Loucy (cell line): Measurements from ENCODE around the gene RING1.

ENCODE experiments used
- H2AFZ ChIP-seq: fragments of 200-600 bp; sonication (generic); 2 replicates; pipeline ENCODE4 v1.6.0; 2016; ENCODE audit warnings: antibody characterized with exemption, mild to moderate bottlenecking, low read length, moderate library complexity
- H3F3A ChIP-seq: fragments of 200-600 bp; 2 replicates; pipeline ENCODE4 v1.6.0; 2016; ENCODE audit warnings: antibody characterized with exemption, low read depth, mild to moderate bottlenecking
- H3K27me3 ChIP-seq: fragments of 200-600 bp; sonication (generic); 2 replicates; pipeline ENCODE4 v1.6.1; 2014; ENCODE audit warnings: low read length, mild to moderate bottlenecking; ENCODE audit not compliant: insufficient read depth, poor library complexity, severe bottlenecking
- H3K36me3 ChIP-seq: fragments of 200-600 bp; sonication (generic); 2 replicates; pipeline ENCODE4 v1.6.1; 2016; ENCODE audit warnings: low read length; ENCODE audit not compliant: insufficient read depth
- H3K4me1 ChIP-seq: fragments of 200-600 bp; sonication (generic); 2 replicates; pipeline ENCODE4 v1.5.1; 2014; ENCODE audit warnings: low read length, mild to moderate bottlenecking; ENCODE audit not compliant: insufficient read depth, poor library complexity, severe bottlenecking
- H3K4me2 ChIP-seq: fragments of 200-600 bp; sonication (generic); 2 replicates; pipeline ENCODE4 v1.6.0; 2014; ENCODE audit warnings: antibody characterized with exemption, low read length, low read depth, mild to moderate bottlenecking; ENCODE audit not compliant: poor library complexity, severe bottlenecking
- H3K4me3 ChIP-seq: fragments of 200-600 bp; sonication (generic); 2 replicates; pipeline ENCODE4 v1.5.1; 2014; ENCODE audit warnings: low read length, mild to moderate bottlenecking, mixed read lengths; ENCODE audit not compliant: poor library complexity, severe bottlenecking
- H3K79me2 ChIP-seq: fragments of 200-600 bp; sonication (generic); 2 replicates; pipeline ENCODE4 v1.6.1; 2014; ENCODE audit warnings: low read length; ENCODE audit not compliant: insufficient read depth
- H3K9ac ChIP-seq: fragments of 200-600 bp; sonication (generic); 2 replicates; pipeline ENCODE4 v1.6.0; 2014; ENCODE audit warnings: mild to moderate bottlenecking, low read depth, low read length, moderate library complexity; ENCODE audit not compliant: poor library complexity, severe bottlenecking
- H3K9me2 ChIP-seq: fragments of 200-600 bp; sonication (generic); replicated peaks from 2 replicates; pipeline ENCODE4 v1.6.1; 2016; ENCODE audit warnings: low read depth, low read length, mixed read lengths
- H3K9me3 ChIP-seq: fragments of 200-600 bp; sonication (generic); 2 replicates; pipeline ENCODE4 v1.6.1; 2014; ENCODE audit warnings: mild to moderate bottlenecking, antibody characterized with exemption, low read length, low read depth; ENCODE audit not compliant: insufficient read depth
- H4K20me1 ChIP-seq: fragments of 200-600 bp; sonication (generic); 2 replicates; pipeline ENCODE4 v1.6.0; 2014; ENCODE audit warnings: antibody characterized with exemption, low read length, mild to moderate bottlenecking; ENCODE audit not compliant: insufficient read depth, poor library complexity, severe bottlenecking
- EZH2phosphoT487 ChIP-seq: fragments of 200-600 bp; IDR thresholded peaks from 2 replicates; pipeline ENCODE4 v1.6.1; 2018; ENCODE audit warnings: antibody characterized with exemption, mild to moderate bottlenecking, moderate library complexity, borderline replicate concordance
- TF ChIP-seq, protein P1 (sequence below): fragments of 200-600 bp; sonication (generic); conservative IDR thresholded peaks from 2 replicates; pipeline ENCODE4 v1.5.1; 2014; ENCODE audit warnings: mild to moderate bottlenecking, antibody characterized with exemption, low read length

RING1 gene

DNA sequence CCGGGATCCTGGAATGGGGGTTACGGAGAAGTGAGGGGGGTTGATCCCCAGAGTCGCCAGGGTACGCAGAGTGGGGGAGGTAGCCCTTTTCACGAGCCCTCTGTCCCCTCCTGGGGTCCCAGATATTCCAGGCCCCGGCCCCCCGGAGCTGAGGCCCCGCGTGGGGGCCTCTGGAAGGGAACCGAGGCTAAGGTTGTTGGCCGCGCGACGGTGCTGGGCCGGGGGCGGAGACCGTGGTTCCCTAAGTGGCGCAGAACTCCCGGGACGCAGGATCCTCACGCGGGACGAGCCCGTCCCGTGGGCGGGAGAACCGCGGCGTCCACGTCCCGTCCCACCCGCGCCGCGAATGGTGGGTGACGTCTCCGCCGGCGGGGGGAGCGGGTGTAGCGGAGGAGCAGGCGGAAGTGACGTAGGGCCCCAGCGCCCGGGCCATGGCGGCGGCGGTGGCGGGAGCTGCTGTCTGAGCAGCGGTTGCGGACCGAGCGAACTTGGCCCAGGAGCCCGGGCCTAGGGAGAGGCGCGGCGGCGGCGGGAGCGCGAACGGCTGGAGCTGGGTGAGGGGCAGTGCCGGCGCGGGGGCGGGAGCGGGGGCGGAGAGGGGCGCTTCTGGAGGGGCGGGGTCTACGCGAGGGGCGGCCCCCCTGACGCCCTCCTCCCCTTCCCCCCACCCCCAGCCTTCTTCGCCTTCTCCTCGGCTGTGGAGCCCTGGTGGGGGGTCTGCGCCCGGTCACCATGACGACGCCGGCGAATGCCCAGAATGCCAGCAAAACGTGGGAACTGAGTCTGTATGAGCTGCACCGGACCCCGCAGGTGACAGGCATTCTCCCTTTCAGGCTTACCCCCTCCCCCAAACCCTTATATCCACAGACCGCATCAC lies at the start of gene RING1:
Gene RING1, plus strand, starts transcription at position 410 of the 877 bp plus-strand sequence. Its CDS starts 323 bp downstream, at position 733.
- H3K9ac ChIP-seq = peak within 1 kb of the TSS; percentile 84
- H4K20me1 ChIP-seq = peaks cover 4% of the 10 kb centered on the region
- TF ChIP-seq, protein P1, sequence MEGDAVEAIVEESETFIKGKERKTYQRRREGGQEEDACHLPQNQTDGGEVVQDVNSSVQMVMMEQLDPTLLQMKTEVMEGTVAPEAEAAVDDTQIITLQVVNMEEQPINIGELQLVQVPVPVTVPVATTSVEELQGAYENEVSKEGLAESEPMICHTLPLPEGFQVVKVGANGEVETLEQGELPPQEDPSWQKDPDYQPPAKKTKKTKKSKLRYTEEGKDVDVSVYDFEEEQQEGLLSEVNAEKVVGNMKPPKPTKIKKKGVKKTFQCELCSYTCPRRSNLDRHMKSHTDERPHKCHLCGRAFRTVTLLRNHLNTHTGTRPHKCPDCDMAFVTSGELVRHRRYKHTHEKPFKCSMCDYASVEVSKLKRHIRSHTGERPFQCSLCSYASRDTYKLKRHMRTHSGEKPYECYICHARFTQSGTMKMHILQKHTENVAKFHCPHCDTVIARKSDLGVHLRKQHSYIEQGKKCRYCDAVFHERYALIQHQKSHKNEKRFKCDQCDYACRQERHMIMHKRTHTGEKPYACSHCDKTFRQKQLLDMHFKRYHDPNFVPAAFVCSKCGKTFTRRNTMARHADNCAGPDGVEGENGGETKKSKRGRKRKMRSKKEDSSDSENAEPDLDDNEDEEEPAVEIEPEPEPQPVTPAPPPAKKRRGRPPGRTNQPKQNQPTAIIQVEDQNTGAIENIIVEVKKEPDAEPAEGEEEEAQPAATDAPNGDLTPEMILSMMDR = no peak
- TF ChIP-seq EZH2phosphoT487 = no peak
- H3K9me2 ChIP-seq = no peaks in the 10 kb centered on the region
- H3F3A ChIP-seq = 0 out of 2 replicates have a peak, but pooled peaks cover 3% of the 10 kb centered on the region
- H3K27me3 ChIP-seq = no peaks in the 10 kb centered on the region
- H2AFZ ChIP-seq = peak within 1 kb of the TSS; percentile 83
- H3K36me3 ChIP-seq = peaks cover 2% of the 10 kb centered on the region; the same call in 1 of the 2 replicates
- H3K4me1 ChIP-seq = peaks cover 34% of the 10 kb centered on the region
- no peaks in the 10 kb centered on the region for H3K9me3 ChIP-seq
- H3K4me2 ChIP-seq = peak within 1 kb of the TSS; percentile 98
- H3K79me2 ChIP-seq = peaks cover 25% of the 10 kb centered on the region; the same call in 1 of the 2 replicates
- peak within 1 kb of the TSS; percentile 79 for H3K4me3 ChIP-seq

DNA sequence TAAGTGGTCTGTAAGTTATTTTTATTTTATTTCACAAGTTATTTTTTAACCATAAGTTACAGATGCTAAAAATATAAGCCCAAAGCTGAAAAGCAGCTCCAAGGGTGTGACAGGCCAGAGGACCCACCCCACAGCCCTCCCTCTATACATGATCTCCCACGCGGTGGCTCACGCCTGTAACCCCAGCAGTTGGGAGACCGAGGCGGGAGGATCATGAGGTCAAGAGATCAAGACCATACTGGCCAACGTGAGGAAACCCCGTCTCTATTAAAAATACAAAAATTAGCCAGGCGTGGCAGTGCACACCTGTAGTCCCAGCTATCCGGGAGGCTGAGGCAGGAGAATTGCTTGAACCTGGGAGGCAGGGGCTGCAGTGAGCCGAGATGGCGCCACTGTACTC lies 48.2 kb upstream of the RING1 start:
- Histone ChIP-seq H3K9me3 (no peaks in the 10 kb centered on the region), H3F3A (no peaks in the 10 kb centered on the region), H3K27me3 (peaks cover 7% of the 10 kb centered on the region), H3K36me3 (no peaks in the 10 kb centered on the region), H3K4me2 (no peak overlapping the region), H3K4me1 (peaks cover 15% of the 10 kb centered on the region), H3K79me2 (no peaks in the 10 kb centered on the region), H4K20me1 (no peaks in the 10 kb centered on the region), H3K9me2 (no peaks in the 10 kb centered on the region), H3K4me3 (no peak overlapping the region), H3K9ac (no peak overlapping the region), H2AFZ (no peak overlapping the region)
- no peak for TF ChIP-seq EZH2phosphoT487
- TF ChIP-seq, protein P1 = no peak

DNA sequence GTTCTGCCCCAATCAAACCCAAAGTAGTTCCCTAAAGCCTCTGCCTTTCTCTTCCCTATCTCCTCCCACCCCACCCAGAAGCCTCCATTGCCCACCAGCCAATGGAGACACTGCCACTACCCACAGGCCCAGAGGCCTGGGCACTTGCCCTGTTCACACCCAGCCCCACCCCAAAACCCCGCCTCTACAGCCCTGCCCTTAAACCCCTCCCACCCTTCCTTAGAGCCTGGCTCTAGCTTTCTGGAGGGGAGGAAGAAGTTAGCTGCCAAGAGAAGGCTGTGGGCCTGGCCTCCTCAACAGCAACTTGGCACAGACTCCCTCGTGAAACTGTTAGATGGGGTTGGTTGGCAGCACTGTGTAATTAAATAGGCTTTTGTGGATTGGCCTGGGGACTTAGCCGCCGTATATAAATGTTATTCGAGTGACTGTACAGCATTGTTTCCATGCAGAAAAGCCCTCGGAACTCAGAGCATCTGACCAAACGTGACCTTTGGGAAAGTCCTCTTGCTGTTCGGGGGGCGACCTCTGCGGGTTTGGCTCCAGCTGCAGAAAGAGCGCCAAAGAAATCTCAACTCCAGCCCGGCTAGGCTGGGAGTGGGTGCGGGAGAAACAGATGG lies 47.5 kb upstream of the RING1 start:
- Histone ChIP-seq H3K9ac (peak overlapping the region; percentile 5), H3K9me3 (no peaks in the 10 kb centered on the region), H3K79me2 (no peaks in the 10 kb centered on the region), H2AFZ (peak overlapping the region; percentile 91), H3K4me3 (peak overlapping the region; percentile 68), H3K9me2 (no peaks in the 10 kb centered on the region), H3K4me2 (peak overlapping the region; percentile 81), H3F3A (no peaks in the 10 kb centered on the region), H4K20me1 (no peaks in the 10 kb centered on the region), H3K36me3 (no peaks in the 10 kb centered on the region), H3K27me3 (peaks cover 7% of the 10 kb centered on the region), H3K4me1 (peaks cover 15% of the 10 kb centered on the region)
- TF ChIP-seq, protein P1 = no peak
- no peak for TF ChIP-seq EZH2phosphoT487
